Cerebellar nuclear complex (tissue), 1 donor: ENCODE data around the gene DOCK1.
"Not testable (repeated sequence)": the region's sequence is repeated elsewhere in the genome, so short reads cannot be mapped to it uniquely, and the experiment has no call there.

Experiments used
- DNase-seq, 2 experiments: peaks; one replicate each; lab custom pipeline; 2025; lab: John Stamatoyannopoulos, UW

The DOCK1 gene

DNA sequence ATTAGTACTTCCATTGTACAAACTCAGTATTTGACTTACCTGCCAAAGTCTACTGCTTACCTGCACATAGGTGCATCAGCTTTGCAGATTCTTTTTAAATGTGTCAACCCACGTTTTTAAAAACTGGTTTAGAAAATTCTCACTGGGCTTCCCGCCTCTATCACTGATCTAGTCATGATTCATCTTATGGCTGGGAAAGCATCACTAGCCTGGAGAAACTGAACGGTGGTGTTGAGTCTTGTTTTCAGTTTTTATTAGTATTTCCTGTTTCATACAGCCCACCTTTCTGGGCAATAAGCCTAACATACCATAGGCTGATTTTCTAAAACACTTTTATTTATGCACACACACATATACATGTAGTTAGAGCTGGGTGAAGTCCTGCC is 19.7 kb downstream of the DOCK1 start:
- DNase-seq, result no peak

DNA sequence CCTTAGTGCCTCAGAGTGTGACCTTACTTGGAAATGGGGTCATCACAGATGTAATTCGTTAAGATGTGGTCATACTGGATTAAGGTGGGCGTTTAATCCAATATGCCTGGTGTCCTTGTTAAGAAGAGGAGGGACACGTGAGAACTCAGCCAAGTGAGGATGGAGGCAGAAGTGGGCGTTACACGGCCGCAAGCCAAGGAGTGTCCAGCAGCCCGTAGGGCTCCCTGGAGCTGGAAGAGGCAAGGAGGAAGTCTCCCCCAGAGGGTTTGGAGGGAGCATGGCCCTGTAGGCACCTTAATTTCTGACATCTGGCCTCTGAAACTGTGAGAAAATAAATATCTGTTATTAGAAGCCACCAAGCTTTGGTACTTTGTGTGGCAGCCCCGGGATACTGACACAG is 21.3 kb downstream of the DOCK1 start:
- DNase-seq, result no peak

DNA sequence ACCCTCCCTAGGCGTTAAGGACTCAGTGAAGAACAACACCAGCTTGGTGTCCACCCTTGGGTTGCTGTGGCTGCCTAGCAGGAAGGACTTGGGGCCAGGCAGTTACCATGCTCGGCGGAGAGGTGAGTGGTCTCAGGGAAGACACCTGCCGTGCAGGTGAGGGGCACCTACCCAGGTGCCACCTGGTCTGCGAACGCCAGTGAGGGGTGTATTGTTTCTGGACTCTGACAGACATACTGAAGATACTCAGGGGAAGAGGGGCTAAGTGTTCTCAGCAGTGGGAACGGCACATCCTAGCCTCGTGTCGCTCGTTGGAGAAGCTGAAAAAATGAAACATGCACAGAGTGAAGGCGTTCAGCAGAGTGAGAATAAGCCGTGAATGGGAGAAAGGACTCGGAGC is 22.6 kb downstream of the DOCK1 start:
- DNase-seq, result no peak

DNA sequence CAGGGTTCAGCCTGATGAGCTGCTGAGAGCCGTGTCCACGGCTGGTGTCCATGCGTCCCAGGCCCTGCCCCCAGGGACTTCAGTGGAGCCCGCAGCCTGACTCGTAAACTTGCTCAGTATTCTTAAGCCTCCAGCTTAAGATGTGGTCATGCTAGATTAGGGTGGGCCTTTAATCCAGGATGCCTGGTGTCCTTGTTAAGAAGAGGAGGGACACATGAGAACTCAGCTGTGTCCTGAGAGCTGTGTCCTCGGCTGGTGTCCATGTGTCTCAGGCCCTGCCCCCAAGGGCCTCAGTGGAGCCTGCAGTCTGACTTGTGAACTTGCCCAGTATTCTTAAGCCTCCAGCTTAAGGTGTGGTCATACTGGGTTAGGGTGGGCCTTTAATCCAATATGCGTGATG is 23.0 kb downstream of the DOCK1 start:
- DNase-seq, result no peak

DNA sequence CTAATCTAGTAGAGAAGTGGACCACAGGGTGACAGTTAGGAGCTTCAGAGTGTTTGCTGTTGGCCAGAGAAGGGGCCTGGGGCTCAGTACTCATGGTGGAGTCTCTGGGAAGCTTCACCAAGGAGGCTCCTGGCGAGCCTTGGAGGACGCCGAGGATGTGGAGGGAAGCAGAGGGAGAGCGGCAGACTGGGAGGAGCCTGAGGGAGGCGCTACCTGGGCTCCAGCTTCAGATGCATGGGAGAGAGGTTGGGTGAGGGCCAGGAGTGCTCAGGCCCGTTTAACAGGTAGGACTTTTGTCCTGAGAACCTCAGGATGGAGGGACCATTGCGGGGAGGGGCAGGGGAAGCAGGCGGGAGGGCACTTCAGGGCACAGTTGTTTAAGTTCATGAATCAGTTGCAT is 24.2 kb downstream of the DOCK1 start:
- no peak for DNase-seq

DNA sequence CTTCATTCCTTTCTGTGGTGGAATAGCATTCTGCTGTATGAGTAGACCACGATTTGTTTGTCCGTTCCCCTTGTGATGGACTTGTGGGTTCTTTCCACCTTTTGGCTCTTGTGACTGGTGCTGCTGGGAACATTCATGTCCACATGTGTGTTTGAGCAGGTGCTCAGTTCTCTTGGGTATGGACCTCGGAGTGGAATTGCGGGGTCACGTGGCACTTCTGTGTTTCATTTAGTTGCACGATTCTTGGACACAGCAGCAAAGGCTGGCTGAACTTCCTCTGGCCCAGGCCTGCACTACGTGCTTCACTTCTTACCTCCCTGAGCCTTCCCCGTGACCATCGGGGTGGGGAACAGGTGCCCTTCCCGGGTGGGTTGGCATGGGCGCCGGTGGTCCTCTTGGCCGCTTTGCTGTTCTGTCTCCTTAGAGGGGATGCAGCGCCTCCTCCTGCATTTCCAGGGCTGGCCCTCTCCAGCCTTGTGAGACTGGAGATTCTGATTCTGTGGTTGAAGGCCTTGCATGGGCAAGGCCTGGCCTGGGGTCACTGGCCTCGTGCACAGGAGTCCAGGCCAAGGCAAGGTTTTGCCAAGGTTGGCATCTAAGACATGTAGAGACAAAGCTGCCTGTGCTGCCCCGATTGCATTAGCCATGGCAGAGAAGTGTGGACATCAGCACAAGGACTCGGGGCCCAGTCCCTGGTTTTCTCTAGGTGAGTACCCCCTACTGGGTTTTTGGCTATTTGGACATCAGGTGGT is 25.1 kb downstream of the DOCK1 start:
- DNase-seq, result no peak

DNA sequence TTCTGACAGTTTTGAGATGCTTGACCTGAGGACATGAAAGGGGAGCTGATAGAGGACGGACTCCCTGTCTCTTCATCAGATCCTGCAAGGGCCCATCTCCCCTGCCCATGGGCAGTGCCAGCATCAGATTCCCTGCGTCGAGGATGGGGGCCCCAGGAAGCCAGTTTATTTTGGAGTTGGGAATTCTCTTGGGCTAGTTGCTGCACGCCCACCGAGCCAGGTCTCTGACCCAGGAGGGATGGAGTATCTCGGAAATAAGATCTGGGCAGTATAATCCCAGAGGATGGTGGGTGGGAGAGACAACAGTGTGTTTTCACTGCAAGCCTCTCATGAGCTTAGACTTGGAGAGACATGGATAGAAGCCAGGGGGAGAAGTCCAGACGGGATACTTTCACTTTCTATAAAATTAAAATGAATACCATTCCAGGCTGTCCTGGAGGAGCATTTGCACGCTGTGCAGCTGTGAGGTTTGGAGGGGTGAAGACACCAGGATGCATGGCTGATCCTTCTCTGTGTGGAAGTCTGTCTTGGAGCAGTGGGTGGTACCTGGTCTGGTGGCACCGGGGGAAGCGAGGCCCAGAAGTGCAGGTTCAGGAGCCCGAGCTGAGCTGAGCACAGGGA is 25.8 kb downstream of the DOCK1 start:
- DNase-seq, result no peak

DNA sequence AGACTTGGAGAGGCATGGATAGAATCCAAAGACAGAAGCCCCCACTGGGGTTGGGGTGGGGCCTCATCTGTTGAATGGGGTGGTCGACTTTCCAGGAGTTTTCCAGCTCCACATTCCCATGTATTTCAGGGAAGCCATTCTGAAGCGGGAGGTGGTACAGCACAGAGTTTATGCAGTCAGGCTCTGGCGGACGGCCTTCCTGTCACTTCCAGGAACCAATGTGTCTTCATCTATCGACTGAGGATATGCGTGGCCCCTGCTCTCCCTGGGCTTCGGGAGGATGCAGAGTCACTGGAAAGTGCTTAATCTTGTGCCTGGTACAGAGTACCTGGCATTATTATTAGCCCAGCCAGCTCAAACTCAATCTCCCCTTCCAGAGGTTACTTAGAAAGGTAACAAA is 26.3 kb downstream of the DOCK1 start:
- no peak for DNase-seq

DNA sequence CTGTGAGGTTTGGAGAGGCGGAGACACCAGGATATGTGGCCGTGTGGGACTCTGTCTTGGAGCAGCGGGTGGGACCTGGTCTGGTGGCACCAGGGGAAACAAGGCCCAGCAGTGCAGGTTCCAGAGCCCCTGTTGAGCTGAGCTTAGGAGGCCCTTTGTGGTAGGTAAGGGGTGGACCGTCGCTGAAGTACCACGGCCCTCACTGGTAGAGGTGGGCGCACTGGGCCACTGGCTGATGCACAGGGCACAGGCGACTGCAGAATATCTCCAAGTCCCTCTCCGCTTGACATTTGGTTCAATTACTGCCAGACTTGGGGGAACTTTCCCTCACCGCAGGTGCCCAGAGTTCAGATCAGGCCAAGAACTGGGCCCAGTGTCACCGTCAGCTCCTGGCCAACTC is 27.3 kb downstream of the DOCK1 start:
- no peak for DNase-seq

DNA sequence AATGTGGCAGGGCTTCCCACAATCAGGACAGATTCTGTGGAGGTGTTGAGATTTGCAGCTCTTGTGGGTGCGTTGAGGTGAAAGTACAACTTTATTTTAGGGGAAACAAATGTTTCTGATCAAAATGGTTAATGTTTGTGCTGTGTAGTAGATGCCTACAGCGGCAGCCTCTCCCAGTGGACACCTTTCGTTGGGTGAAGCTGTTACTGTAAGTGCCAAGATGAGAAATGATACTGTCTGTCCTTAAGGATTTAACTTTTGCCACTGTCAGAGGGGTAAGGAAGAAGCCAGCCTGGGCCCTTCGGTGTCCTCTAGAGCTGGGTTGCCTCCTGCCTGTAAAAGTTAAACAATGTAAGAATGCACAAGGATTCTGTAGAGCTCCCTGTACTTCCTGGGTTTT is 27.9 kb downstream of the DOCK1 start:
- no peak for DNase-seq

DNA sequence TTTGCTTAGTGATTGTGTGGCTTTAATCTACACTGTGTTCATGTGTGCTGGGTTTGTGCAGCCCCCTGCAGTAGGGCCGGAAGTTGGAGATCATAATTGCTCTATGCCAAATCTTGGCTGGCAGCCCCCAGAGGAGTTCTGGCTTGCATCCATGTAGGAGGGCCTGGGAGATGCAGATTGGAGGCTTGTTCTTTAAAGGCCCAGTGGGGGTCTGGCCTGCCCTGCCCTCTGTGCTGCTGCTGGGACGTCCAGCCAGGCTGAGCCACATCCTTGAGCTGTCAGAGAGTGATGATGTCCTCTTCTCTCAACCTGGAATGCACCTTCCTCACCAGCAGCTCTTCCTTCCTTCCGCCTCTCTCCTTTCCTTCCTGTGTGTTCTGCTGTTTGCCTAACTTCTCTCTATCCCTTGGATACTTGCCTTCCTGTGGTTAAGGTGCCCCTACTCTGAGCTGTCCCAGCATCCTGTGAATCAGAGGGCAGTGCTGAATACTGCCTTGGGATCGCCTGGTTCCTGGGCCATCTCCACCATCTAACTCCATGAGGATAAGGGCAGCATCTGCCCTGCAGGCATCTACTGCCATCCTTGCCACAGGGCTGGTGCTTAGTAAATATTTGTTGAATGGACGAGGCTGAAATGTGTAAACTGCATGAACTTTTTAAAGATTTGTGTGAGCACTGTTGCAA is 30.2 kb downstream of the DOCK1 start:
- DNase-seq, result no peak

DNA sequence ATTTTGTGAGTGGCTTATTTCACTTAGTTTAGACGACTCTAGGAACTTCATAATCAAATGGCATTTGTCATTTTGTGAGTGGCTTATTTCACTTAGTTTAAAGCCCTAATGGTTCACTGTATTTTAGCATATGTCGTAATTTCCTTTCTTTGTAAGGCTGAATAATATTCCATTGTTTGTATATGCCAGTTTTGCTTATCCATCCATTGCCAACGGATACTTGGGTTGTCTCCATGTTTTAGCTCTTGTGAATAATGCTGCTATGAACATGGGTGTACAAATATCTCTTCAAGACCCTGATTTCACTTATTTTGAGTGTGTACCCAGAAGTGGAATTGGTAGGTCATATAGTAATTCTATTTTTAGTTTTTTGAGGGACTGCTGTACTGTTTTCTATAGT is 31.8 kb downstream of the DOCK1 start:
- DNase-seq, result no peak

DNA sequence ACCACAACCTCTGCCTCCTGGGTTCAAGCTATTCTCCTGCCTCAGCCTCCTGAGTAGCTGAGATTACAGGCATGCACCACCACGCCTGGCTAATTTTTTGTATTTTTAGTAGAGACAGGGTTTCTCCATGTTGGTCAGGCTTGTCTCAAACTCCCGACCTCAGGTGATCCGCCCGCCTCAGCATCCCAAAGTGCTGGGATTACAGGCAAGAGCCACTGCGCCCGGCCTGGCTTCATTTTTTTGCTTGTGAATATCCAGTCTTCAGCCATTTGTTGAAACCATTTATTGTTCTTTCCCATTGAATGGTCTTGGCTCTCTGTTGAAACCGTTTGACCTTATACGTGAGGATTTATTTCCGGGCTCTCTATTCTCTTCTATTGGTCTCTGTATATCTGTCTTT is 32.9 kb downstream of the DOCK1 start:
- not testable (repeated sequence) for DNase-seq

DNA sequence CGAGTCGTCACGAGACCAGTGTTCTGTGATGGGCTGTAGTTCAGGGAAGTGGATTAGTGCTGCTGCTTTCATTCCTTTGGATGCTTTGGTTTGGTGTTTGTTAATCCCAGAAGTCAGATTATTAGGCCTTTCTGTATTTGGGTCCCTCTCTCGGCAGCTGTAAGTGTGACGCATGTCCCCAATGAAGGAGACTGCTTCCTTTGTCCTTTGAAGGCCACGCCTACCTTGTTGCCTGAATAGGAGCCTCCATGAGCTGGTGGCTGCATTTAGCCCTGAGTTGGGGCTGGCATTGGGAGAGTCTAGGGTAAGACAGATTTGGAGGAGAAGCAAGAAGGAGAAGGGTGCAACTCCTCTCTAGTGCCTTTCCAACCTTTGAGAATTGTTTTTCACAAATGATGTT is 34.5 kb downstream of the DOCK1 start:
- no peak for DNase-seq

DNA sequence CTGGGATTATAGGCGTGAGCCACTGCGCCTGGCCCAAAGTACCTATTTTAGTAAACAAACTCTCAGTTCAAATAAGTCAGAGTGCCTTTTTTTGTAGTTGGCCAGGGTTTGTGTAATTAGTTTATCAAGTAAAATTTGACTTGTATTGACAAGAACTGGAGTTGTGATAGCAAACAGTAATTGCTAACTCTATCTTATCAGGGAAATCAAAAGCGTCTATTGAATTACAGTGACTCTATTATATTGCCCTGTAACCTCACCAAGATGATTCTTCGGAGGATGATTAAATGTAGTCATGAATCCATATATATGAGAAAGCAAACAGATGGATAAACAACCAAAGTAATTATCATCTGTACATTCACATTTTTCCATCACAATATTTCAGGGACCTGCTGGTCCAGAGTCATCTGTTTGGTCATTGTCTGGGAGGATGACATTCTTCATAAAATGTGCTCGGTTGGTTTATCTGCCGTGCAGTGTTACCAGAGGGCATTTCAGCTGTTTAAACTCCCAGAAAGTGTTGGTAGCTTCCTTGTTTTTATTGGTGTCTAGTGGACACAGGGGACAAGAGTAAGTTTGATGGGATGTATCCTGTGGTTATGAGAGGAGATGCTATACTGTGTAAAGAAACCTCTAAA is 35.6 kb downstream of the DOCK1 start:
- DNase-seq, result no peak

DNA sequence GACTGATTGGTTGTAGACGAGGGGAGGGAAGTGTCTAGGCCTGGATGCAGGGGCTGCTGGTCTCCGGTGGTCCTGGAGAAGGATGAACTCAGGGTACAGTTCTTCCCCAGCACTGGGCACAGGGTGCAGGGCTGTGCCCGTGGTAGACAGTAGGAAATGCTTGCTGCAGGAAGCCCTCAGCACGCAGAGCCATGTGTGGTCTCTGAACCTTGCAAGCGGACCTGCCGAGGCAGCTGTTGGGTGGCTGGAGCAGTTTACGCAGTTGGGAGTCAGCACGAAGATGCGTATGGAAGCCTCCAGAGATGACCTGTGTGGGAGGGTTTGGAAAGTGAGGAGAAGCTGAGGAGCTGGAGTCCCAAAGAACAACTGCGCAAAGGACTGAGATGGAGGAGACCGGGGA is 39.0 kb downstream of the DOCK1 start:
- no peak for DNase-seq

DNA sequence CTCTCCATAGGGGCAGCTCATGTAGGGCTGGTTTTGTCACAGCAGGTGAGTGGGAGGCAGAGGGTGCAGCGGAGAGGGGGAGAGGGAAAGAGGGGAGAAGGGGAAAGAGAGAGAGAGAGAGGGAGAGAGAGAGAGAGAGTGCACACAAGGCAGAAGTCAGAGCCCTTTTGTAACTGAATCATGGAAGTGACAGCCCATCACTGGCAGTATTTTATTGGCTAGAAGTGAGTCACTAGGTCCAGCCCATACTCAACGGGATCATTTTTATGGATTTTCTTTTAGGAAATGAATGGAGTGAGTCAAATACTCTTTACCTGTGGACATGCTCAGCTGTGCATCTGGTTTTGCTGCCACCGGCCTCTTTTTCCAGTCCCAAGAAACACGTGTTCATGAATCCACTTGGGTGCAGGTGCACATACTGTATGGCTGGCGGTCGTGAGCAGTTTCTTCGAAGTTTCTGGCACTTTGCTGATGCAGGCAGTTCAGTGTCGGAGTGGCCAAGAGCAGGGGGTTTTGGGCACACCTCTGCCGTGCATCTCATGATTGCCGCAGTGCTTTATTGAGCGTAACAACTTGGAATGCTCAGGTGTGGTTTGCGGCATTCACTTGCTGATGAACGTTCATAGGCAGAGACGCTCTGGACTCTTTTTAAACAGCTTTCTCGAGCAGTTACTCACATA is 40.3 kb downstream of the DOCK1 start:
- no peak for DNase-seq

DNA sequence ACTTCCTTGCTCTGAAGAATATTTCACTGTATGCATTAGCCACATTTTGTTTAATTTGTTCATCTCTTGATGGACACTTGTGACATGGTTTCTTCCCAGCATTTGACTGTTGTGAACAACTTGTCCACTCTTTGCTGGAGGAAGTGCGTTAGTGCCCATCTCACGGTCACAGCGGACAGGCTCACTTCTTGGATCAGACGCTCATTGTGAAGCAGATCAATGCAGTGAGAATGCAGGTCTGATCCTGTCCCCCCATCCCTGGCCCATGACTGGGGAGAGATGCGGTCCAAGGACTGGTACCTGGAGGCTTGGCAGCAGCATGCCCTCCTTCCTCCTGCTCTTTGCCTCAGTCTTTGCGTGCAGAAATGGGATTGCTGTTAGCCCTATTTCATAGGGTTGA is 41.5 kb downstream of the DOCK1 start:
- no peak for DNase-seq

DNA sequence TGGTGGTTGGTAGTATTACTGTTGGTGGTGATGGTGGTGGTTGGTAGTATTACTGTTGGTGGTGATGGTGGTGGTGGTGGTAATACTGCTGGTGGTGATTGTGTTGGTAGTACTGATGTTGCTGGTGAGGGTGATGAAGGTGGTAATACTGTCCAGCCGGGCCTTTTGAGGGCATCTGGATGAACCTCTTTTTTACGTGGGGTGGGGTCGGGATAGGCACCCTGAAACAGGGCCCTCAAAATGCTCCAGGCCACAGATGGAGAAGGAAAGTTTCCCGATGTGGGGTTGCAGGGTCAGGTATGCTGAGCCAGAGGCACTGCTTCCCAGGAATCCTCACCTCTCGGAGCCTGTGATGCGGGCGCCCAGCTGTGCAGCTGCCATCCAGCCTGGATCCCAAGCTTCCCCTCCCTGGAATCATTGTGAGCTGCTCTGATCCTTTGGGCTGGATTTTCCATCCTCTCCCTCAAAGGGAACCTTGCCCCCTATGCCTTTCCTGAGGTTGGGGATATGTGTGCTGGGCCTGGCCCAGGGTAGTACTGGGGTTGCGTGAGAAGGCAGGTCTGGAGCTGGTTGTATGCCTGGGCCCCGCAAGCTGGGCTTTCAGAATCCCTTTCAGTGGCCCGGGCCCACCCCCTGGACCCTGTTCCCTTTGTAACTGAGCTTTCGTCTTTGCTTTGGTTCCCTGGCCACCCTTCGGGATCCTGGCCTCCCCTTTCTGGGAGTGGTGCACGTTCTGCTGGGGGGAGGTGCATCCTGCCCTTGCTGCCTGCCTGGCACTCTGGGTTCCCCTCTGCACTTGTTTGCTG is 43.3 kb downstream of the DOCK1 start:
- DNase-seq, result no peak

DNA sequence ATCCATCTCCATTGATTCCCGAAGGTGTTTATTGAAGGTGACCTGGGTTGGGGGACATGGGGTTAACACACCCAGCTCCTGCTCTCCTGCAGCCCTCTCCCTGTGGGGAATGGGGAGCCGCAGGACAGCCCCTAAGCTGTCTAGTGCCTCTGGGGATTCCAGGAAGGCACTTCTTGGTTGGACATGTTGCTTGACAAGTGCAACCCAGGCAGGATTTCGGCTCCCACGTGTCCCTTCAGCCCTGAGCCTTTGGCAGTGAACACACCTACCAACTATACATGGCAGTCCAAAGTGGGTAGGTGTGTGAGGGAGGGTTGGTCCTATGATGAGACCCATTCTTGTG is 43.9 kb downstream of the DOCK1 start:
- DNase-seq, result no peak

DNA sequence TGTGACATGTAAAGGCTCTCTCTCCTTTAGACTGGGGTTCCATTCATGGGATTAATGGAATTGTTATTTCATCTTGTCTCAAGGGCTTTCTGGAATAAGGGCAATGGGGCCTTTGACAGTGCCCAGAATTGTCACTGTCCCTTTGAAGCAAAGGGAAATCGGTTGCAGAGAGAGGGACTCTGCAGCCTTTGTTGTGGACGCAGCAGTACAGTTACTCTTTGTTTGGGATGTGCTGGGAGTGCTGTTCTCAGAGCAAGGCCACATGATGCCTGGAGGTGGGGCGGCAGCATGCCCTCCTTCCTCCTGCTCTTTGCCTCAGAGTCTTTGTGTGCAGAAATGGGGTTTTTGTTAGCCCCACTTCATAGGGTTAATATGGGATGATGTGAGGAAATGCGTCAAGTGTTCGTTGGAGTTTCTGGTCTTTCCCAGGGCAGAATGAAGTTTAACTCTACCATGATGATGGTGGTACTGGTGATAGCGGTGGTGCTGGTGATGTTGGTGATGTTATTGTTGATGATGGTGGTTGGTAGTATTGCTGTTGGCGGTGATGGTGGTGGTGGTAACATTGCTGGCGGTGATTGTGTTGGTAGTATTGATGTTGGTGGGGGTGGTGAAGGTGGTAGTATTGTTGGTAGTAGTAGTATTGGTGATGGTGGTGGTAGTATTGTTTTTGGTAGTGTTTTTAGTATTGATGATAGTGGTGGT is 45.3 kb downstream of the DOCK1 start:
- no peak for DNase-seq
